ENCODE measurements around the gene NPAS2.

GRCh38 chr2:100809506-100809905, 10.4 kb upstream of the NPAS2 start:
- TF ChIP-seq CTCF (conservative IDR thresholded peaks at IDR 0.05 in 1 of 2, IDR thresholded peaks at IDR 0.05 in 1 of 2; ENCODE audit: extremely low read depth in 1 of 2, insufficient read depth in 1 of 2, low read depth in 1 of 2, low read length in 2 of 2): no peak
- TF ChIP-seq EZH2 (IDR thresholded peaks at IDR 0.05; ENCODE audit: borderline replicate concordance, low read length): no peak

Data from mammary epithelial cell (primary cell).